Spleen (tissue), 7 donors: ENCODE results near the gene RYR3.

Experiments used
- CTCF ChIP-seq, 11 experiments: fragments of 200-600 bp in 7 of 11; fragments of 450-650 bp in 4 of 11; sonication (generic) in 4 of 11; IDR thresholded peaks in 8 of 11; conservative IDR thresholded peaks in 3 of 11; 1 replicate in 7 of 11; 2 replicates in 4 of 11; pipeline versions ENCODE4 v1.4.0 to v1.8.0; 2016 to 2021; ENCODE audit warnings: antibody characterized with exemption in 11 of 11, inconsistent platforms in 4 of 11, mild to moderate bottlenecking in 1 of 11
- POLR2AphosphoS5 ChIP-seq, 3 donors: sonication (generic); formaldehyde crosslinking; IDR thresholded peaks; one replicate each; pipeline ENCODE4 v1.5.1; 2017; ENCODE audit warnings: antibody characterized with exemption in 3 of 3
- donor health status: DM: no; HTN: no; CAD: no; lungs with moderate emphysema.
- donor health status: DM: no; HTN: no; CAD: no.
- donor health status: DM: no; HTN: no; CAD: no.

GRCh38 chr15:33473714-33474113, 162.9 kb downstream of the RYR3 start:
- TF ChIP-seq CTCF (IDR thresholded peaks at IDR 0.05 in 8 of 11, conservative IDR thresholded peaks at IDR 0.05 in 3 of 11): no peak
- no peak for TF ChIP-seq POLR2AphosphoS5 (IDR thresholded peaks at IDR 0.05)
